GM18870 (cell line): ENCODE results near the gene MKNK1.

Source experiments
- ATAC-seq: cut with Tn5 transposase; IDR thresholded peaks from one replicate; pipeline ENCODE4 v1.9.1; 2021; ENCODE audit warnings: moderate library complexity; ENCODE audit not compliant: unreplicated experiment

Gene MKNK1

GRCh38 chr1:46544561-46545240 is 59.4 kb downstream of the MKNK1 start:
- no peak for ATAC-seq

- ATAC-seq = no peak
Observed at GRCh38 chr1:46543761-46544560, 60.1 kb downstream of the MKNK1 start.

- ATAC-seq = no peak
Observed at GRCh38 chr1:46543382-46543760, 60.7 kb downstream of the MKNK1 start.

GRCh38 chr1:46539972-46540371 is 64.1 kb downstream of the MKNK1 start:
- no peak for ATAC-seq

- ATAC-seq = no peak
Observed at GRCh38 chr1:46538147-46538546, 65.9 kb downstream of the MKNK1 start.

- ATAC-seq = no peak
Observed at GRCh38 chr1:46537651-46538050, 66.4 kb downstream of the MKNK1 start.

GRCh38 chr1:46536527-46536926 is 67.5 kb downstream of the MKNK1 start:
- no peak for ATAC-seq

GRCh38 chr1:46535063-46535462 is 69.0 kb downstream of the MKNK1 start:
- no peak for ATAC-seq

GRCh38 chr1:46533179-46533864 is 70.7 kb downstream of the MKNK1 start:
- ATAC-seq = no peak

GRCh38 chr1:46532498-46533178 is 71.4 kb downstream of the MKNK1 start:
- no peak for ATAC-seq

- ATAC-seq = no peak
Observed at GRCh38 chr1:46532095-46532494, 72.0 kb downstream of the MKNK1 start.

- no peak for ATAC-seq
Observed at GRCh38 chr1:46530791-46531409, 73.2 kb downstream of the MKNK1 start.

- ATAC-seq = no peak
Observed at GRCh38 chr1:46530311-46530710, 73.8 kb downstream of the MKNK1 start.

- no peak for ATAC-seq
Observed at GRCh38 chr1:46529031-46529630, 74.9 kb downstream of the MKNK1 start.

- ATAC-seq = no peak
Observed at GRCh38 chr1:46528297-46528955, 75.6 kb downstream of the MKNK1 start.

- no peak for ATAC-seq
Observed at GRCh38 chr1:46527474-46528296, 76.4 kb downstream of the MKNK1 start.

GRCh38 chr1:46526691-46527291 is 77.3 kb downstream of the MKNK1 start:
- ATAC-seq = no peak

- ATAC-seq = no peak
Observed at GRCh38 chr1:46526013-46526690, 77.9 kb downstream of the MKNK1 start.
